HepG2 (cell line): ENCODE results near the gene ITGB2. TPM values are rescaled to one million over a fixed set of nuclear protein-coding genes. Genes with fewer than 3 reads are reported as not detected.

ENCODE experiments used
- BATF2 ChIP-seq: sonication (generic); formaldehyde crosslinking; IDR thresholded peaks from 2 replicates; pipeline ENCODE4 v1.8.0; 2022; ENCODE audit warnings: mild to moderate bottlenecking, missing genetic modification reagents, moderate library complexity
- DMAP1 ChIP-seq: IDR thresholded peaks from 2 replicates; pipeline ENCODE4 v1.6.1; 2016
- EP300 ChIP-seq, 3 experiments: sonication (generic) in 1 of 3; formaldehyde crosslinking in 1 of 3; IDR thresholded peaks; 2 replicates each; pipeline versions ENCODE4 v1.5.1 to v1.6.1; 2011 to 2020; ENCODE audit warnings: low read depth in 2 of 3, low read length in 2 of 3, borderline replicate concordance in 1 of 3, improper control_type of control experiment in 1 of 3, mild to moderate bottlenecking in 1 of 3, missing genetic modification reagents in 1 of 3, moderate library complexity in 1 of 3
- GMEB2 ChIP-seq: IDR thresholded peaks from 2 replicates; pipeline ENCODE4 v1.6.1; 2016; ENCODE audit warnings: missing biosample characterization, missing genetic modification reagents, low read depth
- HIVEP1 ChIP-seq: sonication (generic); formaldehyde crosslinking; IDR thresholded peaks from 2 replicates; pipeline ENCODE4 v1.4.0; 2020; ENCODE audit warnings: mild to moderate bottlenecking, missing genetic modification reagents
- HNRNPUL1 ChIP-seq: fragments of 200-400 bp; formaldehyde crosslinking; IDR thresholded peaks from 2 replicates; pipeline ENCODE4 v1.6.1; 2017; ENCODE audit warnings: low read depth, mild to moderate bottlenecking, low read length, moderate library complexity
- JUN ChIP-seq: sonication (generic); formaldehyde crosslinking; IDR thresholded peaks from 2 replicates; pipeline ENCODE4 v1.4.0; 2020; ENCODE audit warnings: mild to moderate bottlenecking, missing genetic modification reagents
- KLF12 ChIP-seq: sonication (generic); formaldehyde crosslinking; IDR thresholded peaks from 2 replicates; pipeline ENCODE4 v1.4.0; 2020; ENCODE audit warnings: missing genetic modification reagents, borderline replicate concordance
- PAX8 ChIP-seq: sonication (generic); formaldehyde crosslinking; IDR thresholded peaks from 2 replicates; pipeline ENCODE4 v1.8.0; 2022; ENCODE audit warnings: mild to moderate bottlenecking, missing genetic modification reagents, borderline replicate concordance
- PRDM4 ChIP-seq: sonication (generic); formaldehyde crosslinking; IDR thresholded peaks from 2 replicates; pipeline ENCODE4 v1.9.0; 2021; ENCODE audit warnings: missing genetic modification reagents, borderline replicate concordance
- SP2 ChIP-seq: sonication (generic); formaldehyde crosslinking; IDR thresholded peaks from 2 replicates; pipeline ENCODE4 v1.5.1; 2020; ENCODE audit warnings: mild to moderate bottlenecking, missing genetic modification reagents
- UBTF ChIP-seq: sonication (generic); formaldehyde crosslinking; IDR thresholded peaks from 2 replicates; pipeline ENCODE4 v1.4.0; 2020; ENCODE audit warnings: mild to moderate bottlenecking, missing genetic modification reagents
- ZBTB33 ChIP-seq: sonication (generic); formaldehyde crosslinking; IDR thresholded peaks from 2 replicates; pipeline ENCODE4 v1.4.0; 2020; ENCODE audit warnings: missing genetic modification reagents
- ZNF24 ChIP-seq: fragments of 450-650 bp; IDR thresholded peaks from 2 replicates; pipeline ENCODE4 v1.6.1; 2017; ENCODE audit warnings: antibody characterized with exemption, mild to moderate bottlenecking
- ZNF253 ChIP-seq: sonication (generic); formaldehyde crosslinking; IDR thresholded peaks from 2 replicates; pipeline ENCODE4 v1.8.0; 2022; ENCODE audit warnings: mild to moderate bottlenecking, missing genetic modification reagents, borderline replicate concordance
- ZNF431 ChIP-seq: sonication (generic); formaldehyde crosslinking; IDR thresholded peaks from 2 replicates; pipeline ENCODE4 v1.9.0; 2022; ENCODE audit warnings: missing genetic modification reagents, low read depth, mild to moderate bottlenecking, borderline replicate concordance
- ZNF446 ChIP-seq: sonication (generic); formaldehyde crosslinking; IDR thresholded peaks from 2 replicates; pipeline ENCODE4 v1.5.0; 2020; ENCODE audit warnings: mild to moderate bottlenecking, missing genetic modification reagents
- ZNF562 ChIP-seq: sonication (generic); formaldehyde crosslinking; IDR thresholded peaks from 2 replicates; pipeline ENCODE4 v1.8.0; 2022; ENCODE audit warnings: missing genetic modification reagents, borderline replicate concordance
- polyA plus RNA-seq, 8 experiments: library from polyadenylated mRNA; depleted of rRNA in 3 of 8; stranded (reverse) in 7 of 8; unstranded in 1 of 8; fragments of >200 nt; fragmentation: Illumina TruSeq in 4 of 8; extraction: Trizol in 4 of 8; gene quantifications; 2 replicates each; pipeline versions ENCODE4 v1.2.1 to v1.2.3, GENCODE V29; 2011 to 2016; ENCODE audit warnings: low read depth in 4 of 8, missing spikeins in 1 of 8, mixed read lengths in 1 of 8; ENCODE audit not compliant: insufficient read depth in 1 of 8
- total RNA-seq, 5 experiments: library from RNA; depleted of rRNA; stranded (reverse); fragments of >200 nt; fragmentation: Illumina TruSeq; extraction: Trizol; gene quantifications; 2 replicates each; pipeline ENCODE4 v1.2.3, GENCODE V29; 2016; ENCODE audit warnings: low read depth in 1 of 5

The ITGB2 gene
- total and polyA plus RNA-seq, 2 of the 13 experiments (the other 11 are each of a cell fraction or from before 2014, with no cell fraction given): 4.2 to 18.0 TPM

GRCh38 chr21:44911384-44912157 is 9.1 kb downstream of the ITGB2 start (continued):
- TF ChIP-seq SP2 (CRISPR knock-in tag): no peak
- TF ChIP-seq BATF2: no peak
- no peak for TF ChIP-seq HIVEP1
- TF ChIP-seq ZNF253: no peak
- TF ChIP-seq GMEB2 (CRISPR knock-in tag): no peak
- TF ChIP-seq EP300 (IDR thresholded peaks at IDR 0.05; ENCODE audit: low read depth in 2 of 2, low read length in 2 of 2): no peak
- TF ChIP-seq EP300 (CRISPR knock-in tag; IDR thresholded peaks at IDR 0.05; ENCODE audit: borderline replicate concordance): no peak
- no peak for TF ChIP-seq JUN (CRISPR knock-in tag)
- peak; percentile 50; the same call in 1 of the 2 replicates for TF ChIP-seq ZNF446 (CRISPR knock-in tag)
- TF ChIP-seq KLF12: 0 out of 2 replicates have a peak, but pooled peaks have one; percentile 53
- no peak; the same call in 1 of the 2 replicates for TF ChIP-seq DMAP1
- no peak for TF ChIP-seq ZNF562 (CRISPR knock-in tag)
- TF ChIP-seq ZBTB33: peak; percentile 30; the same call in 1 of the 2 replicates
- TF ChIP-seq ZNF24: no peak
- TF ChIP-seq PAX8 (CRISPR knock-in tag): peak; percentile 58; the same call in 1 of the 2 replicates
- peak; percentile 35; the same call in 1 of the 2 replicates for TF ChIP-seq ZNF431 (CRISPR knock-in tag)
- TF ChIP-seq HNRNPUL1: no peak
- TF ChIP-seq UBTF: no peak
- no peak for TF ChIP-seq PRDM4 (CRISPR knock-in tag)
